Measurements from ENCODE around the gene LAD1. TPM values are rescaled to one million over a fixed set of nuclear protein-coding genes. Genes with fewer than 3 reads are reported as not detected.

LAD1 gene
- total and polyA plus RNA-seq, 2 of the 13 experiments (the other 11 are each of a cell fraction or from before 2014, with no cell fraction given) = 10.8 to 65.6 TPM

GRCh38 chr1:201399352-201400126 lies 415 bp upstream of the LAD1 start (continued):
- TF ChIP-seq, protein P1, sequence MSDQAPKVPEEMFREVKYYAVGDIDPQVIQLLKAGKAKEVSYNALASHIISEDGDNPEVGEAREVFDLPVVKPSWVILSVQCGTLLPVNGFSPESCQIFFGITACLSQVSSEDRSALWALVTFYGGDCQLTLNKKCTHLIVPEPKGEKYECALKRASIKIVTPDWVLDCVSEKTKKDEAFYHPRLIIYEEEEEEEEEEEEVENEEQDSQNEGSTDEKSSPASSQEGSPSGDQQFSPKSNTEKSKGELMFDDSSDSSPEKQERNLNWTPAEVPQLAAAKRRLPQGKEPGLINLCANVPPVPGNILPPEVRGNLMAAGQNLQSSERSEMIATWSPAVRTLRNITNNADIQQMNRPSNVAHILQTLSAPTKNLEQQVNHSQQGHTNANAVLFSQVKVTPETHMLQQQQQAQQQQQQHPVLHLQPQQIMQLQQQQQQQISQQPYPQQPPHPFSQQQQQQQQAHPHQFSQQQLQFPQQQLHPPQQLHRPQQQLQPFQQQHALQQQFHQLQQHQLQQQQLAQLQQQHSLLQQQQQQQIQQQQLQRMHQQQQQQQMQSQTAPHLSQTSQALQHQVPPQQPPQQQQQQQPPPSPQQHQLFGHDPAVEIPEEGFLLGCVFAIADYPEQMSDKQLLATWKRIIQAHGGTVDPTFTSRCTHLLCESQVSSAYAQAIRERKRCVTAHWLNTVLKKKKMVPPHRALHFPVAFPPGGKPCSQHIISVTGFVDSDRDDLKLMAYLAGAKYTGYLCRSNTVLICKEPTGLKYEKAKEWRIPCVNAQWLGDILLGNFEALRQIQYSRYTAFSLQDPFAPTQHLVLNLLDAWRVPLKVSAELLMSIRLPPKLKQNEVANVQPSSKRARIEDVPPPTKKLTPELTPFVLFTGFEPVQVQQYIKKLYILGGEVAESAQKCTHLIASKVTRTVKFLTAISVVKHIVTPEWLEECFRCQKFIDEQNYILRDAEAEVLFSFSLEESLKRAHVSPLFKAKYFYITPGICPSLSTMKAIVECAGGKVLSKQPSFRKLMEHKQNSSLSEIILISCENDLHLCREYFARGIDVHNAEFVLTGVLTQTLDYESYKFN (CRISPR knock-in tag; conservative IDR thresholded peaks at IDR 0.05) = peak; percentile 51
- TF ChIP-seq MED1 (CRISPR knock-in tag; IDR thresholded peaks at IDR 0.05) (peak; percentile 62; the same call in 1 of the 2 replicates), ZNF3 (CRISPR knock-in tag; IDR thresholded peaks at IDR 0.05) (no peak), SNRNP70 (IDR thresholded peaks at IDR 0.05; ENCODE audit: low read depth, low read length) (no peak), HCFC1 (IDR thresholded peaks at IDR 0.05; ENCODE audit: low read depth, low read length) (no peak), RAD21 (CRISPR knock-in tag; IDR thresholded peaks at IDR 0.05) (no peak), ZFX (CRISPR knock-in tag; IDR thresholded peaks at IDR 0.05; ENCODE audit: low read depth) (peak; percentile 92), SATB2 (CRISPR knock-in tag; IDR thresholded peaks at IDR 0.05) (no peak), SUZ12 (IDR thresholded peaks at IDR 0.05; ENCODE audit: low read depth, low read length) (no peak), ATF4 (CRISPR knock-in tag; IDR thresholded peaks at IDR 0.05) (no peak; a peak in 1 of 4 replicates), POGK (CRISPR knock-in tag; conservative IDR thresholded peaks at IDR 0.05) (peak; percentile 70; the same call in 1 of the 2 replicates), ARNT (IDR thresholded peaks at IDR 0.05) (no peak), HDAC6 (IDR thresholded peaks at IDR 0.05; ENCODE audit: low read depth, low read length) (no peak), MXD4 (CRISPR knock-in tag; IDR thresholded peaks at IDR 0.05) (no peak; the same call in 1 of the 2 replicates), RCOR2 (CRISPR knock-in tag; IDR thresholded peaks at IDR 0.05) (no peak), HNRNPH1 (optimal IDR thresholded peaks at IDR 0.05; ENCODE audit: low read depth, low read length) (no peak), ZNF124 (CRISPR knock-in tag; IDR thresholded peaks at IDR 0.05) (no peak), HNRNPUL1 (IDR thresholded peaks at IDR 0.05; ENCODE audit: low read depth, low read length) (no peak), KLF9 (CRISPR knock-in tag; IDR thresholded peaks at IDR 0.05; ENCODE audit: low read depth) (no peak)
- TF ChIP-seq, protein P2, sequence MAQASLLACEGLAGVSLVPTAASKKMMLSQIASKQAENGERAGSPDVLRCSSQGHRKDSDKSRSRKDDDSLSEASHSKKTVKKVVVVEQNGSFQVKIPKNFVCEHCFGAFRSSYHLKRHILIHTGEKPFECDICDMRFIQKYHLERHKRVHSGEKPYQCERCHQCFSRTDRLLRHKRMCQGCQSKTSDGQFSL (CRISPR knock-in tag; IDR thresholded peaks at IDR 0.05) = no peak
- TF ChIP-seq, protein P3, sequence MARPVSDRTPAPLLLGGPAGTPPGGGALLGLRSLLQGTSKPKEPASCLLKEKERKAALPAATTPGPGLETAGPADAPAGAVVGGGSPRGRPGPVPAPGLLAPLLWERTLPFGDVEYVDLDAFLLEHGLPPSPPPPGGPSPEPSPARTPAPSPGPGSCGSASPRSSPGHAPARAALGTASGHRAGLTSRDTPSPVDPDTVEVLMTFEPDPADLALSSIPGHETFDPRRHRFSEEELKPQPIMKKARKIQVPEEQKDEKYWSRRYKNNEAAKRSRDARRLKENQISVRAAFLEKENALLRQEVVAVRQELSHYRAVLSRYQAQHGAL (CRISPR knock-in tag; IDR thresholded peaks at IDR 0.05; ENCODE audit: not compliant biosample characterization) = no peak

Measured in HepG2 (cell line).